ENCODE results near the gene DNAJC3.
"Not testable (repeated sequence)": the region's sequence is repeated elsewhere in the genome, so short reads cannot be mapped to it uniquely, and the experiment has no call there.

DNAJC3 gene

DNA sequence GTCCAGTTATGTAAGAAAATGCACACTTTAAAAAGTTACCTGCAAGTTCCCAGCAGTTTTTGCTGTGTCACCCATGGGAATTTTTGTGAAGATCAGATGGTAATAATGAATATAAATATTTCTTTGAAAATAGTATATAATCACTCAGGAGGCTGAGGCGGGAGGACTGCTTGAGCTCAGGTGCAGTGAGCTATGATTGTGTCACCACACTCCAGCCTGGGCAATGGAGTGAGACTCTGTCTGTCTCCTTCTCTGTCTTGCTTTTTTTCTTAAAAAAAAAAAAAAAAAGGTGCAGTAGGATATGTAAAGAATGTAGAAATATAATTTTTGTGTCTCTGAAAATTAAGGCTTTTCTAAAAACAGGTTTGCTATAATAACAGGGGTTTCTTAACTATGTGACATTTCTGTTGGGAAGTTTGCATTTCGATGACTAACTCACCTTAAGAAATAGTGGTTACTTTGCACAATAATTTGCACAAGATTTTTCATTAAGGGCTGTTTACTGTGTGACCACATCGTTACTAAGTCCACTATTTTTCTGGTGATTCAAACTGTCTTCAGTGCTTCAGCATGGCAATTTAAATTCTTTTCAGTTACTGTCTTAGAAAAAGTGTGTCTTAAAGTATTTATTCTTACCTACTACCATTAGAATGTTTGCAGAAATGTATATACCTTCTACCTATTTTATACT is 37.3 kb downstream of the DNAJC3 start:
- DNase-seq (ENCODE audit: low read depth in 2 of 2), result no peak

DNA sequence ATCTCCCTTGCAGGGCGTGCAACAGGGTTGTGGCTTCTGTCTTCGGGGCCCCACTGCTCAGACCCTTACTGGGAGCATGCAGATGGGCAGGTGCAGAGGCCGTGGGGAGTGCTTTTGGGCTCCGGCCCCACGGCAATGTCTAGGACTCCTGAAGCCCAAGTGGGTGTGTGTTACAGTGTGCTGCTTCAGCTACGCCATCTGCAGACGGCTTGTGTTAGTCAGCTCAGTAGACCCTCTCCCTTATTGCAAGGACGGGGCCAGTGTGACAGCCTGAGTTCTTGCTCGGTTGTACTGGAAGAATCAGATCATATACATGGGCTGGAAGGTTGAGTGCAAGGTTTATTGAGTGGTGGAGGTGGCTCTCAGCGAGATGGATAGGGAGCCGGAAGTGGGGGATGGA is 39.3 kb downstream of the DNAJC3 start:
- DNase-seq (ENCODE audit: low read depth in 2 of 2), result no peak

DNA sequence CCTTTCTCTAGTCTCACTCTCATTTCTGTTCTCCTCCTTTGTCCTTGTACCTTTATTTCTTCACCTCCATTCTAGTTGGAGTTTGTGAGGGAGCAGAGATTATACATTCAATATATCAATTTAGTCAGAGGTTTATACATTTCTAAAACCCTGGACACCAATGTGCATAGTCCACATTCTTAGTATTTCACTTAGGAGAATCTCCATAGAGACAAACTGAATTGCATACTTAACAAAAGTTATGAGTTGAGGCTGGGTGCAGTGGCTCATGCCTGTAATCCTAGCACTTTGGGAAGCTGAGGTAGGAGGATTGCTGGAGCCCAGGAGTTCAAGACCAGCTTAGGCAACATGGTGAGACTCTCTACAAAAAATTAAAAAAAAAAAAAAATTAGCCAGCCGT is 45.3 kb downstream of the DNAJC3 start:
- DNase-seq (ENCODE audit: low read depth in 2 of 2), result no peak

DNA sequence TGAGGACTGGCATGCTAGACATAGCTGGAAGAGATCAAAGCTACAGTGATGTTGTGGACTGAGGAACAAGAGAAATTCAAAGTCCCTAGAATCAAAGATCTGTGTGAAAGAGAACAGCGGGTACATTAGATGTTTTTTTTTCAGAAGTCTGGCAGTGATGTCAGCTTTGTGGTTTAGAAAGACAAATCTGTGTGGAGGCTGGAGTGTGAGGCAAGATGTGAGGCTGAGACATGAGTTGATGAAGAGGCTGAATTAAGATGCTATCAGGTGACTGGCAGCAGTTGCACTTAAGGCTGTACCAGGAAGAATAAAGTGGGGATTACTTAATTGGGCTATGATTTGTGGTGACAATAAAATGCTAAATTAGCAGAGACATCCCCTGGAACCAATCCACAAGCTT is 46.5 kb downstream of the DNAJC3 start:
- no peak for DNase-seq (ENCODE audit: low read depth in 2 of 2)

DNA sequence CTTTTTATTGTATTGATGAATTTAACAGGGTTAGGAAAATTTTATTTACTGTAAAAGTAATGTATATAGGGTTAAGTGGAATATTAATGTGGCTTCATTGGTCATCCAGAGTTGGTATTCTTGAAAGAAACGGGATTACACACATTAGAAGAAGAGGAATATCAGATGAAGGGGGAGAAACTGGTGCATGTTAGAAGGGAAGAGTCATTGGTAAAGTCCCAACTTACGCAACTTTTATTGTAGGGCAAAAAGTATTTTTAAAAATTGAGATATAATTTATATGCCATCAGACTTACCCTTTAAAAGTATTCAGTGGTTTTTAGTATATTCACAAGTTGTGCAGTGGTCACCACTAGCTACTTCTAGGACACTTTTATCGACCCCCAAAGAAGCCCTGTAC is 47.3 kb downstream of the DNAJC3 start:
- no peak for DNase-seq (ENCODE audit: low read depth in 2 of 2)

DNA sequence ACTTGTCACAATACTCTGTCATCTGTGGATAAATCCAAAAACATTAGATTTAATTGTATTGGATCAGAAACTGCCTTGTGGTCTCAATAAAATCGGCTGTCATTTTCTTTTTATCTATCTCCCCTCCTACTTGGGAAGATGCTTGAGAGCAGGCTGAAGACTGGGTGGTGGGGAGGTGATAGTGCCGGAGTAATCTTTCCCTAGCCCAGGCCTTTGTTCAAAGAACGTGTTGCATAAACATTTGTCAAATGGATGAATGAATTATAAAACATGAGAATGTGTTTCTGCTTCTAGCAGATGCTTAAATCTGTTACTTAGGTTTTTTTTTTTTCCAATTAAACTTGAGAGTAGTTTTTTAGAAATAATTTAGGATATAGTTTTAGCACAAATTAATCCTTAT is 49.9 kb downstream of the DNAJC3 start:
- DNase-seq (ENCODE audit: low read depth in 2 of 2), result no peak

DNA sequence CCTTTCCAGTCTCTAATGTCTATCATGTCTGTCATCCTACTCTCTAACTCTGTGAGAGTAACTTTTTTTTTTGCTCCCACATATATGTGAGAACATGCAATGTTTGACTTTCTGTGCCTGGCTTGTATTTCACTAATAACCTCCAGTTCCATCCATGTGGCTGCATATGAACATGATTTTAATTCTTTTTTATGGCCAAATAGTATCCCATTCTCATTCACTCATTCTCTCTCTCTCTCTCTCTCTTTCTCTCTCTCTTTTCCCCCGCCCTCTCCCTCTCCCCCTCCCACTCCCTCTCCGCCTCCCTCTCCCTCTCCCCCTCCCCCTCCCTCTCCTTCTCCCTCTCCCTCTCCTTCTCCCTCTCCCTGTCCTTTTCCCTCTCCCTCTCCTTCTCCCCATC is 52.0 kb downstream of the DNAJC3 start:
- no peak for DNase-seq (ENCODE audit: low read depth in 2 of 2)

DNA sequence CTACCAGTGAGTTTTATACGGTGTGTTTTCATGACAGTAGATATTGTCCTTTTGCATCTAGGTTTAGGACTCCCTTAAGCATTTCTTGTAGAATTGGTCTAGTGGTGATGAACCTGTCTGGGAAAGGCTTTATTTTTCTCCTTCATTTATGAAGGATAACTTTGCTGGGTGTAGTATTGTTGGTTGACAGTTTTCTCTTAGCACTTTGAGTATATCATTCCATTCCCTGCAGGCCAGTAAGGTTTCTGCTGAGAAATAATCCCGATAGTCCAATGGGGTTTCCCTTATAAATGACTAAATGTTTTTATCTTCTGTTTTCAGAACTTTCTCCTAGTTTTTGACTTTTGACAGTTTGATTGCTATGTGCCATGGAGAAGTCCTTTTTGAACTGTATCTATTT is 57.2 kb downstream of the DNAJC3 start:
- no peak for DNase-seq (ENCODE audit: low read depth in 2 of 2)

DNA sequence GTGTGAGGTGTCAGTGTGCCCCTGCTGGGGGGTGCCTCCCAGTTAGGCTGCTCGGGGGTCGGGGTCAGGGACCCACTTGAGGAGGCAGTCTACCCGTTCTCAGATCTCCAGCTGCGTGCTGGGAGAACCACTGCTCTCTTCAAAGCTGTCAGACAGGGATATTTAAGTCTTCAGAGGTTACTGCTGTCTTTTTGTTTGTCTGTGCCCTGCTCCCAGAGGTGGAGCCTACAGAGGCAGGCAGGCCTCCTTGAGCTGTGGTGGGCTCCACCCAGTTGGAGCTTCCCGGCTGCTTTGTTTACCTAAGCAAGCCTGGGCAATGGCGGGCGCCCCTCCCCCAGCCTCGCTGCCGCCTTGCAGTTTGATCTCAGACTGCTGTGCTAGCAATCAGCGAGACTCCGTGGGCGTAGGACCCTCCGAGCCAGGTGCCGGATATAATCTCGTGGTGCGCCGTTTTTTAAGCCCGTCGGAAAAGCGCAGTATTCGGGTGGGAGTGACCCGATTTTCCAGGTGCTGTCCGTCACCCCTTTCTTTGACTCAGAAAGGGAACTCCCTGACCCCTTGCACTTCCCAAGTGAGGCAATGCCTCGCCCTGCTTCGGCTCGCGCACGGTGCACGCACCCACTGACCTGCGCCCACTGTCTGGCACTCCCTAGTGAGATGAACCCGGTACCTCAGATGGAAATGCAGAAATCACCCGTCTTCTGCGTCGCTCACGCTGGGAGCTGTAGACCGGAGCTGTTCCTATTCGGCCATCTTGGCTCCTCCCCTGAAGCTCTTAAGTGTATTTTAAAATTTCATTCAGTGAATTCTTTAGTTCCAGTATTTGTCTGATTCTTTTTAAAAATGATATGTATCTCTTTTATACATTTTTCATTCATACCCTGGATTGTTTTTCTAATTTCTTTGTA is 63.4 kb downstream of the DNAJC3 start:
- DNase-seq (ENCODE audit: low read depth in 2 of 2), result not testable (repeated sequence)

DNA sequence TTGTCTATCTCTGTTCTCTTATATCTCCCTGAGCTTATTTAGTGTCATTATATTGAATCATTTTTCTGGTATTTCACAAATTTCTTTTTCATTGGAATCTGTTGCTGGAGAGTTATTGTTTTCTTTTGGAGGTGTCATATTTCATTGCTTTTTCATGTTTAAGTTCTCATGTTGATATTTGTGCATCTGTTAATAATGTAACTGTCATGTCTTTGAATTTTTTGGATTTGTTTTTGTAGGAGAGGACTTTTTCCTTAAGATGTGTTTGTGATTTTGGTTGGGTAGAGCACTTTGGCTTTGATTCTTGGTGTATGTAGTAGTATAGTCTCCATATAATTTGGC is 64.0 kb downstream of the DNAJC3 start:
- DNase-seq (ENCODE audit: low read depth in 2 of 2), result no peak

DNA sequence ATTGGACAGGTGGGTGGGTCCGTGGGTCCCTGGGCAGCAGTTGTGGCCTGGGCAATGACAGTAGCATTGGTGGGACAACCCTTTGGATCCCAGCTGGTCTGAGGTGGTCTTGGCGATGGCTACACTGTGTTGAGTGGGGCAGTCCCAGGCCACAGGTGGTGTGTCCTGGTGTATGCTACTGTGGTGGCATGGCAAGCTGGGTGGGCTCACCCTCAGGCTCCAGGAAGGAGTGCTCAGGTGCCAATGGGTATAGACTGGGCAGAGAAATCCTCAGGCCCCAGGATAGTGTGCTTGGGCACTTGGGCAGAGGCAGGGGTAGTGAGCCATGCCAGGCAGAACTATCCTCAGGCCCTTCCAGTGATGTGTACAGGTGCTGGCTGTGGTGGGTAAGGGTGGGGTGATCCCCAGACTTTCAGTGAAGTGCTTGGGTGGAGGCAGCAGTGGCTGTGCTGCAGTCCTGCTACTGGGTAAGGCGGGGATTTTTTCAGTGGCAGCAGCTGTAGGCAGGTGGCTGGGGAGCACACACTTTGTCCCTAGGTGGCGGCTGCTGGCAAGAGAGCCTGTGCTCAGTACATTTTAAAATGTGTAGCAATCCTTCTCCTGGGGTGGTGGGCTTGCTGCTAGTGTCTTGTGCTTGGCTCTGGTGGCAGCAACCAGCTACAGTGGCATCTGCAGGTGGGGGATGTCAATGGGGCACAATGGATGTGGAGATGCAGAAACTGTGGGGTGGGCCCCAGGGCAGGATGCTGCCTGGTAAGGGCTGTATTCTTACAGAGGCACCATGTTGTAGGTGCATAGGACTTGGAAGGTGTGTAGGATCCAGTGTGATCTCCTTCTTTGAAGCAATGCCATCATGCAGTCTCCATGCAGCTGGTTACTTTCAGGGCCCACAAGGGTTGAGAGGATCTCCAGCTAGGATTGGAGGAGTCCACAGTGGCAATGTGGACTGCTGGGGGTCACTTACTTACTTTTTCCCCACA is 64.9 kb downstream of the DNAJC3 start:
- DNase-seq (ENCODE audit: low read depth in 2 of 2), result no peak

DNA sequence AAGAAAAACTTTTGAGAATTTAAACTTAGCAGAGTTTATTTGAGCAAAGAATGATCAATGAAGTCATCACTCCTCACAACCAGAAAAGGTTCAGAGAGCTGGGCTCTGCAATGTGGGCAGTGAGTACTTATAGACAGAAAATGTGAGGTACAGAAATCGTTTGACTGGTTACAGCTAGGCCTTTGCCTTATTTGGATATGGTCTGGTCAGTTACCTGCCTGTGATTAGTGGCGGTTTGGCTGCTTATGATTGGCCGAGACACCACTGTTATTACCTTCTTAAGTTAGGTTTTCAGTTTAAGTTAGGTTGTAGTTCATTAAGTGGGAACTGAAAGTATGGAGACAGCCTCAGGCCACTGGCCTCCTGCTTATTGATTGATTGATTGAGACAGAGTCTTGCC is 66.3 kb downstream of the DNAJC3 start:
- DNase-seq (ENCODE audit: low read depth in 2 of 2), result no peak

DNA sequence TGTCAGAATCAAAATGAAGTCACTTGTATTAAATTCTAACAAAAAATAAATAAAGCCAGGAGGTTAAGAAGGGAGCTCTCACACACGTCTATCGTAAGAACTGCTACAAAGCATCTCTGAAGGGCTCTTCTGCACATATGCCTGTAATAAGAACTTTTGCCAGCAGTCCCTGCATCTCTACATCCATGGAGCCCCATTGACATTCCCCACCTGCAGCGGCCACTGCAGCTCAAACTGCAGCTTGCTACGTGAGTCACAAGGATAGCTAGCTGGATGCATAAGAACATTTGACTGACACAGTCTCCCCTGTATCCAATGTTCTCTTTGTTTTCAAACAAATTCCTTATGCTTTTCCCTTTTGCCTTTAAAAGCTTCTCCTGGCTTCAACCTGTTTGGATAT is 68.3 kb downstream of the DNAJC3 start:
- DNase-seq (ENCODE audit: low read depth in 2 of 2), result no peak

DNA sequence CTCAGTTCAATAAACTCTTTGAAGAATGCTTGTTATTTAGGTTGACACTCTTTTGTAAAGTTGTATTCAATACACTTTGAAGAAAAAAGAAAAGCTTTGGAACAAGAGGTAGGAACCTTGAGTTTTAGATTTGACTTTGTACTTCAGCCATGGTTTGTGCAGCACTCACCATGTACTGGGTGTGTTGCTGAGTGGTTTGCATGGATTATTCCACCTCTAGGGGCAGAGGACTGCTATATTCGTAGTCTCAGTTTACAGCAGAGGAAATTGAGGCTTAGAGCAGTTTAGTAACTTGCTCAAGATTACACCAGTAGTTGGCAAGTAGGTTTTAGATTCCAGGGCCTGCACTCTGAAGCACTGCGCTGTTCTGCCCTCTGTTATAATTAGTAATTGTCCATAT is 68.8 kb downstream of the DNAJC3 start:
- DNase-seq (ENCODE audit: low read depth in 2 of 2), result no peak

DNA sequence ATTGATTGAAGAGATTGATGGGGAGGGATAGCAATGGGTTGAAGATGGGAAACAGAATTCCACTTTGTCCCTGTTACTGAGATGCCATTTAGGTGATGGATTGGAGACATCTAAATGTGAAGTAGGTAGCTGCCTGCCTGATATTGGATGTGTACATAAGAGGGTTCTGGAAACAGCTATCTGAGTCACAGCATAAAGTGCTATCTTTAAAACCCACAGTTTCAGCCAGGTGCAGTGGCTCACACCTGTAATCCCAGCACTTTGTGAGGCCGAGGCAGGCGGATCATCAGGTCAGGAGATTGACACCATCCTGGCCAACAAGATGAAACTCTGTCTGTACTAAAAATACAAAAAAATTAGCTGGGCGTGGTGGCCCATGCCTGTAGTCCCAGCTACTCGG is 72.6 kb downstream of the DNAJC3 start:
- no peak for DNase-seq (ENCODE audit: low read depth in 2 of 2)

DNA sequence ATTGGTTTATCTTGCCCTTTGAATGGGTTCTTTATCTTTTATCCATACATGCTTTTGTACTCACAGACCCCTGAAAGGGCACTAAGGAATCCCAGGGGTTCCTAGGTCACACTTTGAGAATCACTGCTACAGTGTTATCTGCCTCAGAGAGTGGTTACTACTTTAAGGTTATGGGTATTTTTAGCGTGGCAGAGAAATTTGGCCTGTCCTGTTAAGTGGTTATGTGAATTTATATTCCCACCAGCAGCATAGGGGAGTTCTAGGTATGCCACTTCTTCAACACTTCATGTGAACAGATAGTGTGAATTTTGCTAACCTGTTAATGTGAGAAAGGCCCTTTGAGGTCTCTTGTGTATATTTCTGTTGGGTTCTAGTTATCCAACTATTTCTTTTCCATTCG is 75.7 kb downstream of the DNAJC3 start:
- no peak for DNase-seq (ENCODE audit: low read depth in 2 of 2)

DNA sequence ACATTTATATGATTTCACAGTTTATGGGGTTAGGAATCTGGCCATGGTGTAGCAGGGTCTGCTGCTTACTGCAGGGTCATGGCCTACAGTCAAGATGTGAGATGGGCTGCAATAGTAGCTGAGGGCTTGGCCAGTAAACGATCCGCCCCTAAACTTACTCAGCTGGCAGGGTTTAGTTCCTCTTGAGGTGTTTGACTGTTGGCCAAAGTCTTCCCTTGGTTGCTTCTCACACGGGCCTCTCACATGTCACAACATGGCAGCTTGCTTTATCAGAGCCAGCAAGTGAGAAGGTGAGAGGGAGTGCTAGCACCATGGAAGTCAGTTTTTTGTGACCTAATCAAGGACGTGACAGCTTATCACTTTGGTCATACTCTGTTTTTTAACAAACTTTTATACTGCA is 77.1 kb downstream of the DNAJC3 start:
- DNase-seq (ENCODE audit: low read depth in 2 of 2), result no peak

DNA sequence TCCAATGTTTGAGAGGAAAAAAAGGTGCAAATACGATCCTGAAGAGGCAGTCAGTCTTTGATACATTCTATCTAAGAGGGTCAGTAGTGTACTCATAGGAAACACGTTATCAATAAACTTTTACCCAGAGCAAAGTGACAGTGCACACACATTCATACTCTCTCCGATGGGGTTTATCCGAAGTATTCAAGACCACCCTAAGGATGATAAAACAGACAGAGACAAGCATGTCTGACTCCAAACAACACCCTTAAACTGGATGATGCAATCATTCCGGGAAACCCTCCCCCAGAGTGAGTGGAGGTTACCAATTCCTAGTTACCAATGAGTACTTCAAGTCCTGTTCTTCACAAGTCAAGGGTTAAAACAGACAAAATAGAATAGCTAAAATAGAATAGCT is 79.1 kb downstream of the DNAJC3 start:
- DNase-seq (ENCODE audit: low read depth in 2 of 2), result no peak

DNA sequence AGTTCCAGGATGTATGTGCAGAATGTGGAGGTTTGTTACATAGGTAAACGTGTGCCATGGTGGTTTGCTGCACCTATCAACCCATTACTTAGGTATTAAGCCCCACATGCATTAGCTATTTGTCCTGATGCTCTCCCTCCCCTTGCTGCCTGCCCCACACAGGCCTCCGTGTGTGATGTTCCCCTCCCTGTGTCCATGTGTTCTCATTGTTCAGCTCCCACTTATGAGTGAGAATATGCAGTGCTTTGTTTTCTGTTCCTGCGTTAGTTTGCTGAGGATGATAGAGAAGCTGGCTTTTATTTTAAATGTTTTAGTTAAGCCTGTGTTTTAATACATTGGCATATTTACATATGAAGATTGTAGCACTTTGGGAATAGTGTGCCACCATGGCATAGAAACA is 85.7 kb downstream of the DNAJC3 start:
- not testable (repeated sequence) for DNase-seq (ENCODE audit: low read depth in 2 of 2)

DNA sequence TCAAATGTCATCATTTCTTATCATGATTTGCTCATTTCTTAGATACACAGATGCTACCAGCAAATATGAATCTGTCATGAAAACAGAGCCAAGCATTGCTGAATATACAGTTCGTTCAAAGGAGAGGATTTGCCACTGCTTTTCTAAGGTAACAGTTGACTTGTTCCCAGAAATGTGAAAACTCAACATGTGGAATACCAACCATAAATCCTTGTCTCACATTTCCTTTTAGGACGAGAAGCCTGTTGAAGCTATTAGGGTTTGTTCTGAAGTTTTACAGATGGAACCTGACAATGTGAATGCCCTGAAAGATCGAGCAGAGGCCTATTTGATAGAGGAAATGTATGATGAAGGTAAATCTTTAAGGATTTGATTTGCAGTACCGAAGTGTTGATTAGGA is 86.7 kb downstream of the DNAJC3 start:
- DNase-seq (ENCODE audit: low read depth in 2 of 2), result no peak

DNA sequence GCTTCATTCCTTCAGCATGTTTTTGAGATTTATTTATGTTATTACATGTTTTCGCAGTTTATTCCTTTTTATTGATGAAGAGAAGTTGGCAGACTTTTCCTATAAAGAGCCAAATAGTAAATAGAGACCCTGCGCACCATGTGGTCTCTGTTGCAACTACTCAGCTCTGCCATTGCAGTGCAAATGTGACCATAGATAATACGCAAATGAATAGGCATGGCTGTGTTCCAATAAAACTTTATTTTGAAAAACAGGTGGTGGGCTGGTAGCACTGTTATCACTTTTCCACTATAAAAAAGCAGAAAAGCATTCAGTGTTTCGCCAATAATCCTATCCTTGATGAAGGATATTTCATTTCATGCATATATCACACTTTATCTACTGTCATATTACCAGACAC is 95.0 kb downstream of the DNAJC3 start:
- no peak for DNase-seq (ENCODE audit: low read depth in 2 of 2)

DNA sequence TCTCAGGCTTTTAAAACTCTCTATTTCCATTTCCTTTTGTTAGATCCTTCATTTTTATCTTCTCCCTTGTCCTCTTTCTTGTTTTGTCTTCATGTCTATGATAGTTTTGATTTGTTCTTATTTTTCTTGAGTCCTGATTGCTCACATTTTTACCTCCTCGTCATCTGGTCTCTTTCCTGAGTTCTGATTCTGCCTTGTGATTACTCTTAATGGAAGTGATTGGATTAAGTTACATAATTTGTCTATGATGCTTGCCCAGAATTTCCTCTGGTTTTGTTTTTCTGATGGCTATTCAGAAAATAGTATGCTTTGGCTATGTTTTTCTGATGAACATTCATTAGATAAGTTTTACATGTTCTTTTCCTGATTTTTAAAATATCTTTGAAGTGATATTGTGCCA is 102.6 kb downstream of the DNAJC3 start:
- no peak for DNase-seq (ENCODE audit: low read depth in 2 of 2)
